HG03135 (cell line): ENCODE data around the gene FOCAD.
A peak's percentile ranks its signal among the peaks of the same experiment; 100 is the strongest.

Source experiments
- ATAC-seq: cut with Tn5 transposase; IDR thresholded peaks from one replicate; pipeline ENCODE4 v1.9.1; 2021; ENCODE audit warnings: mild to moderate bottlenecking, moderate library complexity; ENCODE audit not compliant: unreplicated experiment

Gene FOCAD

DNA sequence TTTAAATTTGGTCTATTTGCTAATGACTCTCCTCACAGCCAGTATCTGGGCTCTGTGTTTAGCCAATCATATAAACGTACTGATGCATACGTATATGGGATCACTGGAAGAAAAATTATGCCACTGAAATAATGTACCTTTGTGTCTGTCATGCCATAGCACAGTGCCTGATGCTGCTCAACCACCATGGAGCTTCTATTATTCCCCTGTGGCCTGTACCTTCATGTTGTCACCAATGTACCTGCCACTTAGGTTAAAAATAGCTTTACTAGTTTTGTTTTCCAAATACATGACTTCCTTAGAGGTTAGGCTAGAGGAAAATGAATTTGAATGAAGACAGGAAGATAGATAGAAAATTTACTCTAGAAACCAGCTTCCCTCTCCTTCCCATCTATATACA, 312.8 kb downstream of the FOCAD start:
- peak; percentile 70 for ATAC-seq

DNA sequence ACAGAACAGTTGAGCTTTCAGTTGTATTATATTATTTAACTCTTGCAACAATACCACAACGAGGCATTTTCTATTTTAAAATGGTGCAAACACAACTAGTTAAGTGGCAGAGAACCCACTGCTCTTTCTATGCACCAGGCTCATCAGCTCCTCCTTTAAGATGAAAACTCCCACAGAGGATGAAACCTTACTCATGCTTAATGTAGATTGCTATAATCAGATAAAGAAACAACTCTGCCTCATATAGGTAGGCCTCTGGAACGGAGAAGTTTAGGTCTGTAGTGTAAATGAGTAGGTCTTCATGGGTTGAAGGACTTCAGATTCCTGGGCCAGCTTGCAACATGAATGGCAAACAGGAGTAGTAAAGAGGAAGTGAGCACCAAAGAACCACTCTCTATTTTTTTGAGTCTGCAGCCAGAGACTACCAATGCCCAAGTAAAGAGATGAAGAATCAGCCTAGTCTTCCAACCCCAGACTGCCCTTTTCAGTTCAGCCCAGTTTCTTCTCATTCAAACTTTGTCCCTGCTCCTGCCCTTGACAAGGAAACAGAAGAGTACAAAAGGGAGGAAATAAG, 313.5 kb downstream of the FOCAD start:
- ATAC-seq = peak; percentile 70

DNA sequence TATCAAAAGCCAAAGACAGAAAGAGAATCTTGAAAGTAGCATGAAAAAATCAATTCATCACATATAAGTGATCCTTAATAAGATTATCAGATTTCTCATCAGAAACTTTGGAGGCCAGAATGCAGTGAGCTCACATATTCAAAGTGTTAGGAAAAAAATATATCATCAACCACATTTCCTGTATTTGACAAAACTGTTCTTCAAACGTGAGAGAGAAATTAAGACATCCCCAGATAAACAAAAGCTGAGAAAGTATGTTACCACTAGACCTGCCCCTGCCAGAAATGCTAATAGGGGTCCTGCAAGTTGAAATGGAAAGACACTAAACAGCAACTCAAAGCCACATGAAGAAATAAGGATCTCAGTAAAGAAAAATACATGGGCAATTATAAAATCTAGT, 317.5 kb downstream of the FOCAD start:
- ATAC-seq = no peak

DNA sequence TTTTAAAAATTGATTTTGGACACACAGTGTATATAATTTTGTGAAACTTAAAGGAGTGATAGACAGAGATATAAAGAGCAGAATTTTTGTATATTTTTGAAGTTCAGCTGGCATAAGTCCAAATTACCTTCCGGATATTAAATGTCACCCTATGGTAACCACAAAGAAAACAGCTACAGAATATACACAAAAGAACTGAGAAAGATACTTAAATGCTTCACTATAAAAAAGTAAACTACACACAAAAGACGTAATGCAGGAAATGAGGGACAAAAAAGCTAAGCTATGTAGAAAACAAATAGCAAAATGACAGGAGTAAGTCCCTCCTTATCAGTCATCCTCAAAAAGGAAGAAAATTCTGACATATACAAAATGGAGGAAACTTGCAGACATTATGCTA, 318.0 kb downstream of the FOCAD start:
- no peak for ATAC-seq

DNA sequence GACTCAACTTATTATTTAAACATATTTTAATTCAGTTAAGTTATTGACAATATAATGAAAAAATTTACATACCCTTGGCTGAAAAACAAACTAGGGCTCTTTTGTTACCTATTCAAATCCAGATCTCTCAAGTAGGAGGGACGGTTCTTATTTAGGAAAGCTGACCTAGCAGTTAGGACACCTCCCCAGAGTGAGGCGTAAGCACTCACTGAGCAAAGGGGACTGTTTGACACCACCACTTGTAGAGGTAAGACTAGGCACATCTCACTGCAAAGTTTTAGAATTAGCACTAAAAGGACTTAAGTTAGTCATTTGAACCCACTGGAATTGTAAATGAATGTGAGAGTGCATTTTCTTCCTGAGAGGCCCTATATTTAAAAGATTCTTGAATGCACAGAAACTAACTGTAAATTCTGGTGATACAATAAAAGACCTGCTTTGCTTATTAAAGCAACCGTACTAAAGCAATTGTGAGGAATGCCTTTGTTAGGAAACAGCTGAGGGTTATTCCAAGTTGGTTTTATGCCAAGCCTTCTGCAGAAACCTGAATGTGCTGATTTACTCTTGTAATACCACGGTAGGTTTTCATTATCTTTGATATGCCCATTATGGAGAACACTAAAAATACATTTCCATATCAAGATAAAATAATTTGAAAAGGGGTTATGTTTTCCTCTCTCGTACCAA, 331.2 kb downstream of the FOCAD start:
- ATAC-seq = no peak

DNA sequence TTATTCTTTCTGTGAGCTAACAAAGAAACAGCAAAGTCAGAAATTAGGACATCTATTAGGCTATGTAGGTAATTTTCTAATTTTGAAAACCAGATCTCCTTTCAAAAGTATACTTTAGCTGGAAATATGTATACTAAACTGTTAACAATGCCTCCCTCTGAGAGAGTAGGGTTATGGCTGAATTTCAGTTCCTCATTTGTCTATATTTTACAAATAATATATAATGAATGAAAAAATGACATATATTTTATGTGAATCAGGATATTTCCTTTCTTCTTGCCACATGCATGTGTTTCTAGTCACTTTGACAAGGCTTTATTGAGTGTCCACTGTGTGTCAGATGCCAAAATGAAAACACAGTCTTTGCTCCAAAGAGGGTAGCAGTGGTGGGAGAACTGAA, 331.9 kb downstream of the FOCAD start:
- ATAC-seq = no peak

DNA sequence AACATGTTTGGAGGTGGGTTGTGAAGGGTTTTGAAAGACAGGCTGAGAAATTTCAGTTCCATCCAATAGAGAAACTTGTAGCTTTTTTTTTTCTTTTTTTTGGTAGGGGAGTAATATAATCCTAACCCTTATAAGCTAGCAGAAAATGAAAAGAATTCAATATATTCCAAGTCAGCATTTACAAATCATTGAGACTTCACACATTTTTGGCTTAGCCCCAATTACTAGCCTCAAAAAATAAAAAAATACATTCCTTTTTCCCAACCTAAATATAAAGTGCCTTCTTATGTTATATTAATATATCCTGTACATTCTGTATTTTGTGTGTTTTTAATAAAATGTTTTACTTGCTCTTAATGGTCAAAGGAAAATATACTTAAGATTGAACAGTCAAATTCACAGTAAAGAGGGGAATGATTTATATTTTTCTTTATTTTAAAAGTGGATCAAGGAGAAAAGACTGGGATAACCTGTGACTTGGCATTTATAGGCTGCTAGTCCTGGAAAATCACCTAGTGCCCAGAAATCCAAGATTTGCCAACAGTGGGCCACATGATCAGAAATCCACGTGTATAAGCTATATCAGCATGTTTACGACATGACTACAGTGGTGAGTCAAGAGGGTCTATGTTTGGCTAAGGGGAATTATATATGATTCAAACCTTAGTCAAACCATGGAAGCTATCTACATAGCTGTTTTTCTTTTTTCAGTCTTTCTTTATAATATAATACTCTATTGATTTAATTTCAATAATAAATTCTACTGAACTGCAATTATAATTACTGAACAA, 332.8 kb downstream of the FOCAD start:
- ATAC-seq = no peak

DNA sequence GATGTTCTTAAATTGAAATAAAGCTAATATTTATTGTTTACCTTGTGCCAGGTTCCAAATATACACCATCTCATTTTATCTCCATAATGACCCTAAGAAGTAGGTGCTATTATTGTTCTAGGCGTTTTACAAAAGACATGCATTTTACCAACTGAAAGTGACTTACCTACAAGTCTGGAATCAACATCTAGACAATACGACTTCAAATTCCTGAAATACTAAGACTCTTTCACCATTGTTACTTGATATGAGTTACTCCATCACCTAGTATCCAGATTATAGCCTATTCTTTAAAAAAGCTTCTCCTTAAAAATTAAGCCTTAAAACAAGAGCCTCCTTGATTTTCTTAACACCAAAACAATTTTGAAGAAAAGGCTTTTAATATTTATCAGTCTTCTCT, 334.1 kb downstream of the FOCAD start:
- ATAC-seq = no peak

DNA sequence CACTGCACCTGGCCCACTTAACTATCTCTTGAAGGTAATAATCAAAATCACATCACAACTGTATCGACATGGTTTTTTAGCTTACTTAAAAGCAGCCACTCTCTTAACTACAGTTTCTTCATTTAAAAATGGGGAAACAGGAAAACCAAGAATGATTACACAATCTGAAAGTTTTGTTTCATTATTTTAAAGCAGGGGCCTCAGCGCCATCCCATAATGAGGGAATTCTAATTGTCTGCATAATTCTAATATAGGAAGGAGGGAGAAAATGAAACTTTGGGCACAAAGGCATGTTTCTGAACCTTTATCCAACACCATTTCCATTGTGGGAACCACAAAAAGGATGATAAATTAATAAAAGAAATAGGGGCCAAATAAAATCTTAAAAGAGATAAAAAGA, 339.8 kb downstream of the FOCAD start:
- ATAC-seq = no peak

DNA sequence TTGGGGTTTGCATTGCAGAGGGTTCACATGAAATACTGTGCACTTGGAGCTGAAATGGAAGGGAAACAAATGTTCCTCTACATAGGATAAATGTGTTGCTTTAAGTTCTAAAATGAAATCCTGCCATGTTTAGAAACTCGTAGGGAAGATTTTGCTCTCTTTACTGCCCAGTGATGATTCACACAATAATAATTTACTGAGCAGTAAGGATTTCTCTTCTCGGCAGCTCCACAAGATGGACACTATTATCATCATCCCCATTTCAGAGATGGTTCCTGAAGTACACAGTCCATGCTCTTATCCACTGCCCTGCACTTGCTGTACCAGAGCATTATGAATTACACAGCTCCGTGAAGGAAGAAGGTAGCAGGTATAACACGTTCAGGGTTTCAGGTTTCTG, 343.2 kb downstream of the FOCAD start:
- ATAC-seq = no peak

DNA sequence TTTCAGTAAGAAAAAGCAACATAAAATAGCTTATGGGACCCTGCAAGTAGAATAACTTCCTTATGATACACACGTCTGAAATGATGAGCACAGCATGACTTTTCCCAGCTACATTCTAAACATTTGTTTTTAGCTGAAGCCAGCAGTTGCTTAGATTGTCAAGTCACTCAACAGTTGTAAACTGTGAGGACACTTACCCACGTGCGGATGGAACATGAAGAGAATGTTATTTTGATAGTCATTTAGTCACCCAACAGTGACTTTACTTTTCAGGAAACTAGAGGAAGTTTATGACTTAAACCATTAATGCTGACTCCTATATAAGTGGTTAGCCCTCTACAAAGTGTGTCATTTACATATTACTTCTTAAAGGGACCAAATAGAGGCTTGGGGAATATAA, 344.4 kb downstream of the FOCAD start:
- no peak for ATAC-seq

DNA sequence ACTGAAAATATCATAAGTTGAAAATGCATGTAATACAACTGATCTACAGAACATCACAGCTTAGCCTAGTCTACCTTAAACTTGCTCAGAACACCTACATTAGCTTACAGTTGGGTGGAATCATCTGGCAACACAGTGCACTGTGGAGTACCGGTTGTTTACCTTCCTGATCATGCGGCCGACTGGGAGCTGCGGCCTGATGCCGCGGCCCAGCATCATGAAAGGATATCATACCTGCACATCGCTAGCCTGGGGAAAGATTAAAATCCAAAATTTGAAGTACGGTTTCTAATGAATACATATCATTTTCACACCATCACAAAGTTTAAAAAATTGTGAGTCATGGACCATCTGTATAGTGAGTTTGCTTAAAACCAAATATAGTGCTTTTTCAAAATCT, 345.6 kb downstream of the FOCAD start:
- ATAC-seq = no peak

DNA sequence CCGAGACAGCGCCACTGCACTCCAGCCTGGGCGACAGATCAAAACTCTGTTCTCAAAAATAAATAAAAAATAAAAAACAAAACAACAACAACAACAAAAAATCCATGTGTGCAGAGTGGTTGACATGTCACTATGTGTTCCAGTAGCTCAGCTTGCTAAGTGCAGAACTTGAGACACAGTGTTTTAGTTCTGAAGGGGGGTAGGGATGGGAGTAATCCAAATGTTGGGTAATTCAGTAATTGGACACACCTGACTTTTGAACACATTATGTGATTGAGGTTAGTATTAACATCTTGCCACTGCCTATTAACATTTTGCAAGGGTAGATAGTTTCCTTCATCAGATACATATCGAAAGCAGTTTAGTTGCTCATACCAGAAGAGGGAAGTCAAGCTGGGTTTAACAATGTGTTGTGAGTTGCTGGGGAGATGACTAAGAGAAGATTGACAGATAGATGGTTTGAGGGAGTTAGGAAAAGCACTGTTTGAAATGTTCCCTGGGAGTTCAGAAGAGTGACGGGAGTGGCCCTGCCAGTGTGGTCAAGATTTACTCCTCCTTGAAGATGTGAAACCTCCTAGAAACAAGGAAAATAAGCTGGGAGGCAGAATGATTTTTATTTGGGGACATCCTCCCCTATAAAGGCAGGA, 346.5 kb downstream of the FOCAD start:
- ATAC-seq = peak; percentile 79

DNA sequence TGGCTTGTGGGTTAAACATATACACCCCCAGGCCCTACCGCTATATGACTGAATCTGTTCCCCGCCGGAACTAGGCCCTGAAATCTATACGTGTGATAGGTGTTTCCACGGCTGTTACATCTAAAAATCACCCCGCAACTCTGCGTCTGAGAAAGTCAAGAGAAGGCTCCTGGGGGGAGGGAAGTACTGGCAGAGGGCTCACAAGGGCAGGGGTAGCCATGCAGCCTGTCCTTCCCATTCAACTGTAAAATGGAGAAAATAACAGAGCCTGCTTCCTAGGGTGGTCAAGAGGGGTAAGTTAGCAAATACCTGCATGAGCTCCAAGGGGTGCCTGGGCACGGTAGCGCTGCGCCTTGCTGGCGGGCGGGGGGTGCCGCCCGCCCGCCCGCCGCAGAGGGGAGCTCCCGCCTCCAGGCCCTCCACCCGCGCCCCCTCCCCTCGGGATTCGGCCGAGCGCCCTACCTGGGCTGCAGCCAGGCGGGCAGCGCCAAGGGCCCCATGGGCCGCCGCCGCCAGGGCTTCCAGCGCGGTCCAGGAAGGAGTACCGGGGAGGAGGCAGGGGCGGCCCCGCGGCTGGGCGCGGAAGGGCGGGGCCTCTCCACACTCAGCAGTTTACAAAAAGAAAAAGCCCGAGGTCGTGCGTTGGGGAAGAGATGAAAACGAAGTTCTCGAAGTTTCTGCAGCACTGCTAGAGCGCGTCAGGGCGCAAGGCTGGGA, 347.2 kb downstream of the FOCAD start, which contains the start of gene HACD4:
Gene HACD4 (minus strand): TSS at position 550 of the 717 bp plus-strand sequence. CDS start 50 bp downstream, at position 500.
- ATAC-seq = peak; percentile 76

DNA sequence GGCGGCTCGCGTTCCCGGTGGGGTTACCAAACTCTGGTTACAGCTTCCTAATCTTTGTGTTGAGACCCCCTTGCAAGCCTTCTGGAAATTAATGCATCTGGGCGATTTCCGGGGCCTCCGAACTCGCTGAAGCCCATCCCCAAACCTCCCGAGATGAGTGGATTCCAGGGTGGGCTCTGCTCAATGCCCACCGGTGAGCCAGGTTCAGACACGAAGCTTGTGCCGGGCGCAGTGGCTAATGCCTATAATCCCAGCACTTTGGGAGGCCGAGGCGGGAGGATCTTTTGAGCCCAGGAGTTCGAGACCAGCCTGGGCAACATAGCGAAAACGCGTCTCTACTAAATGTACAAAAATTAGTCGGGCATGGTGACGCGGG, 347.7 kb downstream of the FOCAD start:
- ATAC-seq = no peak

DNA sequence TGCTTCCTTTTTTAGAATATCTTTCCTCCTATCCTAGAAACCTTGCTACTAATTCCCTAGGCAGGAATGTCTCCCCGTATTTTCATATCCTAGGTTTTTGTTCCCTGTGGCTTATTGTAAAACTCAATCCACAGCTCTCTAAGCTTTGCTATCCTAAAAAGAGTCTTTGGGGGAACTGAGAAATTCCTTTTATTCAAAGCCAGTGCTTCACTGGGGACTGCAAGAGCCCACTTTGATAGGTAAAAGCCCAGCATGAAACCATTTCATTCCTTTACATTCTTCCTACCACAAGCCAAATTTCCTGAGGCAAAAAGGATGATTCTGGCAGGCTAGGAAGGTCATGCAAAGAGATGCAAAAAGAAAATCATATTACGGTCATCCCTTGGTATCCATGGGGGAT, 353.2 kb downstream of the FOCAD start:
- no peak for ATAC-seq

DNA sequence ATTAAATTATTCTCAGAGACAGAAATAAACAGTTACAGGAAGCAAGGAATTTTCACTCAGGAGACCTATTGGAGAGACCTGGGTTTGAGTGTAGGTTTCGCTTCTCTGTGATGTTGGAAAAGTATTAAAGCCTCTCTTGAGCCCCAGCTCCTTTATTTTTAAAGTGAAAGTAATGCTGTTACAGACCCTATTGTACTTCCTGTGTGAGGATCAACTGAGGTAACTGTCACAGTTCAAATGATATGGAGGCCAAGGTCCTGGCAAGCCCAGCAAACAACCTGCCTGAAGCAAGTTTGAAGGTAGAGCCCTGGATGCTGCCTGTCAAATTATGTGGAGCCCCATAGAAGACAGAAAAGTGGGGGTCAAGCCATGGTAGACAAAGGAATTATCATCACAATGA, 355.2 kb downstream of the FOCAD start:
- no peak for ATAC-seq

DNA sequence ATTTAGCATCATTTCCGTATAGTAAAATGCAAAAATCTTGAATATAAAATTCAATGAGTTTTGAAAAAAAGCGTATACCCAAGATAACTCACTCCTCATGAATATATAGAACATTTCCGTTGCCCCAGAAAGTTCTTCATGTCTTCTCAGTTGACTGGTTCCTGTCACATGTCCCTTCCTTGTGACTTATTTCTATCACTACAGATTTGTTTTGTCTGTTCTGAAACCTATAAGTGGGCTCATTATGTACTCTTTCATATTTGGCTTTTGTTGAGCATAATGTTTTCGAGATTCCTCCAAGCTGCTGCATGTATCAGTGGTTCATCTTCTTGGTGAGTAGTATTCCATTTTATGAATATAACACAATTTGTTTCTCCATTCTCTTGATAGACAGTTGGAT, 358.4 kb downstream of the FOCAD start:
- no peak for ATAC-seq

DNA sequence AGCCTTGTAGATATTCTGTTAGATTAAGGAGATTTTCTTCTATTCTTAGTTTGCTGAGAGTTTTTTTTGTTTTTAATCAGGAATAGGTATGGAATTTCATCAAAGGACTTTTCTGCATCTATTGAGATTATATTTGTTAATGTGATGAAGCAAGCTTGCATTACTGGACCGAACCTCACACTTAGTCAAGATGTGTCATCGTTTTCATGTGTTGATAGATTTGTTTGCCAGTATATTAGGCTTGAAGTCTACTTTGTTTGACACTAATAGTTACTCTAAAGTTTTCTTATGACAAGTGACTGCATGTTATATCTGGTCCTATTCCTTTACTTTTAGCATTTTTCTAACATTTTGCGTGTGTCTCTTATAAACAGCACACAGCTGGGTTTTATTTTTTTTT, 359.8 kb downstream of the FOCAD start:
- no peak for ATAC-seq
